ENCODE data around the gene GNG3. TPM values are rescaled to one million over a fixed set of nuclear protein-coding genes. Genes with fewer than 3 reads are reported as not detected.
"Not testable (repeated sequence)": the region's sequence is repeated elsewhere in the genome, so short reads cannot be mapped to it uniquely, and the experiment has no call there.

GNG3 gene
- polyA plus RNA-seq, 3 donors = 0.23 TPM; not detected in 2

- Histone ChIP-seq H3K27me3 (ENCODE audit: control insufficient read depth in 2 of 2, insufficient read depth in 2 of 2, low read length in 2 of 2) (no peaks in the 10 kb centered on the region), H3K79me2 (ENCODE audit: insufficient read depth, low read length) (peaks cover 26% of the 10 kb centered on the region), H3K4me1 (ENCODE audit: control insufficient read depth in 1 of 2, insufficient read depth in 2 of 2, low read length in 2 of 2) (peaks cover 0 to under 1% of the 10 kb centered on the region in 2 donors), H3K36me3 (replicated peaks in 1 of 2; ENCODE audit: control insufficient read depth in 1 of 2, insufficient read depth in 2 of 2, low read length in 2 of 2) (peaks cover 9 to 23% of the 10 kb centered on the region in 2 donors), H3K4me3 (replicated peaks in 1 of 3; ENCODE audit: low read depth in 2 of 3, low read length in 3 of 3) (no peak overlapping the region), H3K27ac (ENCODE audit: low read depth in 1 of 2, low read length in 2 of 2) (no peak overlapping the region), H3K4me2 (replicated peaks; ENCODE audit: extremely low read depth, low read length, poor library complexity, severe bottlenecking) (no peak overlapping the region), H4K20me1 (ENCODE audit: insufficient read depth, low read length) (no peaks in the 10 kb centered on the region), H3K9me3 (replicated peaks in 1 of 2; ENCODE audit: control insufficient read depth in 1 of 2, insufficient read depth in 1 of 2, low read length in 2 of 2) (no peaks in the 10 kb centered on the region), H3K9ac (ENCODE audit: insufficient read depth, low read length, poor library complexity, severe bottlenecking) (no peak overlapping the region), H2AFZ (ENCODE audit: insufficient read depth, low read depth, low read length, poor library complexity, severe bottlenecking) (no peak overlapping the region)
- Mint-ChIP-seq H3K9me3 (no peaks in the 10 kb centered on the region), H3K4me3 (no peak overlapping the region), H3K27me3 (ENCODE audit: low read depth in 3 of 3) (no peaks in the 10 kb centered on the region), H3K4me1 (peaks cover 13% of the 10 kb centered on the region), H3K27ac (no peak overlapping the region), H3K36me3 (peaks cover 10 to 38% of the 10 kb centered on the region in 2 donors)
- no peak for TF ChIP-seq CTCF (IDR thresholded peaks at IDR 0.05)
- intact Hi-C loops (cut with micrococcal nuclease) = no loop called here
- WGBS (ENCODE audit: insufficient coverage) = 89% methylated on average over 1 of the region's 9 CpGs
- no peak for DNase-seq
These were observed 40.1 kb downstream of the GNG3 start for GRCh38 chr11:62747475-62748160.

GRCh38 chr11:62749931-62750330, 42.5 kb downstream of the GNG3 start:
- intact Hi-C loops (cut with micrococcal nuclease) = not testable (repeated sequence)
- H3K27ac Mint-ChIP-seq = peak overlapping the region in 2 of 7 donors; percentile 26 to 30
- H3K4me1 ChIP-seq (ENCODE audit: control insufficient read depth in 1 of 2, insufficient read depth in 2 of 2, low read length in 2 of 2) = peaks cover 12 to 19% of the 10 kb centered on the region in 2 donors

More at GRCh38 chr11:62749931-62750330, 42.5 kb downstream of the GNG3 start:
- not testable (repeated sequence) for H4K20me1 ChIP-seq (ENCODE audit: insufficient read depth, low read length); H3K9me3 Mint-ChIP-seq; DNase-seq; H3K9ac ChIP-seq (ENCODE audit: insufficient read depth, low read length, poor library complexity, severe bottlenecking); H3K27ac ChIP-seq (ENCODE audit: low read depth in 1 of 2, low read length in 2 of 2); H3K9me3 ChIP-seq (replicated peaks in 1 of 2; ENCODE audit: control insufficient read depth in 1 of 2, insufficient read depth in 1 of 2, low read length in 2 of 2); H3K27me3 Mint-ChIP-seq (ENCODE audit: low read depth in 3 of 3); H3K4me2 ChIP-seq (replicated peaks; ENCODE audit: extremely low read depth, low read length, poor library complexity, severe bottlenecking); H3K4me3 Mint-ChIP-seq; H3K4me3 ChIP-seq (replicated peaks in 1 of 3; ENCODE audit: low read depth in 2 of 3, low read length in 3 of 3); H3K27me3 ChIP-seq (ENCODE audit: control insufficient read depth in 2 of 2, insufficient read depth in 2 of 2, low read length in 2 of 2); H2AFZ ChIP-seq (ENCODE audit: insufficient read depth, low read depth, low read length, poor library complexity, severe bottlenecking)
- peaks cover 14 to 41% of the 10 kb centered on the region in 2 donors for H3K36me3 Mint-ChIP-seq
- H3K79me2 ChIP-seq (ENCODE audit: insufficient read depth, low read length) = peaks cover 36% of the 10 kb centered on the region
- peaks cover 9 to 28% of the 10 kb centered on the region in 2 donors for H3K36me3 ChIP-seq (replicated peaks in 1 of 2; ENCODE audit: control insufficient read depth in 1 of 2, insufficient read depth in 2 of 2, low read length in 2 of 2)
- WGBS (ENCODE audit: insufficient coverage) = no CpG with 5 or more reads among the region's 5 CpGs
- H3K4me1 Mint-ChIP-seq = peaks cover 23% of the 10 kb centered on the region
